Fibroblast of peridontal ligament (primary cell): ENCODE results near the gene C19orf25.
A peak's percentile ranks its signal among the peaks of the same experiment; 100 is the strongest.
"Not testable (repeated sequence)": the region's sequence is repeated elsewhere in the genome, so short reads cannot be mapped to it uniquely, and the experiment has no call there.

Source experiments
- DNase-seq: peaks from one replicate; pipeline ENCODE4 v3.0.0-alpha.2; 2010; ENCODE audit errors: extremely low read depth

The C19orf25 gene

DNA sequence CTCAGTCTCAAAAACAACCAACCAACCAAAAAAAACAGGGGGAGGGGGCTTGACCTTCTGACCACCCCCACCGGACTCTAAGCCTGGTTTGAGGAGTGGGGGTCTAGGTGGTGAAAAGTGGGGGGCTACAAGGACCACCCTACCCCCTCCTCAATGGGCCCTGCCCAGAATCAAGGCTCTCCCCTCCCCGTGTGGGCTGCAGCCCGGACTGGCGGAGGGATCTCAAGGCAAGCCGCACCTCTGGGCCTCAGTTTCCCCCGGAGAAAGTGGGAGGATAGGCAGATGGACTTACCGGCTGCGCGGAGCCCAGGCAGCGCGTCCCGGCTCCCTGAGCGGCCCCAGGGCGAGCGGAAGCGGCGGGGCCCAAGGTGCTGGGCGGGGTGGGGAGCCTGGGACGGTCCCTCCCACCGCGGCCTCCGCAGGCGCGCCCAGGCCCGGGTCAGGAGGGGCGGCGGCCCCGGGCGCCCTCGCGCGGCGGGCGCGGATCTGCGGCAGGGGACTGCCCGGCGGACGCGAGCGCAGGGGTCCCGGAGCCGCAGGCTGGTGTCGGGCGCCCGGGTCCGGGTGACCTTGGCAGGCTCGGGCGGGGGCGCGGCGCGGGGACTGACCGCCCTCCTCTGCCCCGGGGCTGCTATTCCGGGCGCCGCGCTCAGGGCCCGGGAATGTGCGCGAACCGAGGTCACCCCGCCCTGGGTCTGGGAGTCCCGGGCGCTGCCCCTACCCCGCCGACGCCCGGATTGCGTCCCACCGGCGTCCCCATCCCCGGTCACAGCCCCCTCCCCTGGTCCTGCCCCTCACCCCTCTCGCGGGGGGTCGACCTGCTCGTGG is 33.9 kb upstream of the C19orf25 start, which contains the start of gene ADAMTSL5:
TSS of gene ADAMTSL5 (minus strand) at position 349 of the 828 bp plus-strand sequence. CDS start 2,076 bp downstream, outside the sequence.
- peak; percentile 26 for DNase-seq

DNA sequence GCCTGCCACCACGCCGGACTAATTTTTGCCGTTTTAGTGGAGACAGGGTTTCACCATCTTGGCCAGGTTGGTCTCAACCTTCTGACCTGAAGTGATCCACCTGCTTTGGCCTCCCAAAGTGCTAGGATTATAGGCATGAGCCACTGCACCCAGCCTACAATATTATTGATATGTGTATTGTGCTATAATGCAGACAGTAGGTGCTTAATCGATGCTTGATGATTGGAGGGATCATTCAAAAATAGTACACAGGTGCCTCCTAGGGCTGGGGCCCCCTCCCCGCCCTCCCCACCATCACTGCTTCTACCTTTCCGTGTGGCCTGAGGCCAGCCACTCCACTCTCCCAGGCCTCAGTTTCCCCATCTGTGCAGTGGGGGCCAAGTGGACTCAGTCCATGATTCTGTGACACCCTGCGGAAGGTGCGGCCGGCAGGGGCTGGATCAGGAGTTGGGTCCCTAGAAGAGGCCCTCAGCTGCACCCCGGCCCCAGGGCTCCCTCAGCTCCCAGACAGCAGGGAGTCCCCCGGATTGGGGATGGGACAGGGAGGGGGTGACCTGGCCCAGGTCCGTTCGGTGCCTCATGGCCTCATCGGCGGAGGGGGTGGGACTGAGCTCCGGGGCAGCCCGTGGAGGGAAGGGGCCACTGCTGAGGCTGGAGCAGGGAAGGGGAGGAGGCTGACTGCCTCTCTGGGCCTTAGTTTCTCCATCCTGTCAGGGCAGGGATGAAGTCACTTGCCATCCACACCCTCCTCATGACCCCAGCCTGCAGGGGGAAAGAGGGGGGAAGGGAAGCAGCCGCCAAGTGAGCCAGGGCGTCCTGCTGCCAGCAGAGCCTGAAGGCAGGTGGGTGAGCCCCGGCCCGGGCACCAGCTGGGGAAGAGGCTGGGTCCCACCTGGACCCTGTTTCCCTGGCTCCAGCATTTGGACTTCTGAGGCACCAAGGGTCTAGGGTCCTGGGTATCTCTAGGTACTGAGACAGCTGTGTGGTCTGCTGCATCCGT is 32.6 kb upstream of the C19orf25 start:
- DNase-seq, result no peak

DNA sequence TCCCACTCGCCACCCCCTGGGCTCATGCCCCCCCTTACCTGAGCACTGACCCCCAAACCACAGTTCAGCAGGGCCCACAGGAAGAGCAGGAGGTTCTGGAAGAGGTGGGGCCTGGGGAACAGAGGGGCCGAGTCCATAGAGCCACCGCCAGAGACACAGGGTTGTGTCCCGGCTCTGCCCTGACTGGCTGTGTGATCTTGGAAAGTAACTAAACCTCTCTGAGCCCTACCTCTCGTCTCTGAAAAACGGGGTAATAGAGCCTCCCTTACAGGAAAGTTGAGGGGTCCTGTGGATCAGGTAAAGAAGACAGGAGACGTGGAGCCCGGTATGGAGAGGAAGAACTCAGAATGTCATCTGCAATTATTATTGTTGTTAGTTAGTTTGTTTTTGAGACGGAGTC is 31.8 kb upstream of the C19orf25 start:
- DNase-seq, result no peak

DNA sequence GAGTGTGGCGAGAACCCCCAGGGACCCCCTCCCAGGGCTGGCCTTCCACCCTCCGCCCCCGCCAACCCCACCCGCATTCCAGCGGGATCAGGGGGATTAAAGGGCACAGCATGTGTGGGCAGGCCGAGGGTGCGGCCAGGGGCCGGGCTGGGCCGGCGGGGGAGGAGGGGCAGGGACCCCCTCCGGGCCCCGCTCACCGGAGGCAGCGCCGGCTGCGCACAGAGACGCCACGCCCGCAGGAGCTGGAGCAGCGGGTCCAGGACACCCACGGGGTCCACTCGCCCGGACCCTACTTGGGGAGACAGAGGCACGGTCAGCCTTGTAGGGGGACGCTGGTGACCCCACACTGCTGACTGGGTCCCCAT is 31.4 kb upstream of the C19orf25 start:
- DNase-seq, result no peak

DNA sequence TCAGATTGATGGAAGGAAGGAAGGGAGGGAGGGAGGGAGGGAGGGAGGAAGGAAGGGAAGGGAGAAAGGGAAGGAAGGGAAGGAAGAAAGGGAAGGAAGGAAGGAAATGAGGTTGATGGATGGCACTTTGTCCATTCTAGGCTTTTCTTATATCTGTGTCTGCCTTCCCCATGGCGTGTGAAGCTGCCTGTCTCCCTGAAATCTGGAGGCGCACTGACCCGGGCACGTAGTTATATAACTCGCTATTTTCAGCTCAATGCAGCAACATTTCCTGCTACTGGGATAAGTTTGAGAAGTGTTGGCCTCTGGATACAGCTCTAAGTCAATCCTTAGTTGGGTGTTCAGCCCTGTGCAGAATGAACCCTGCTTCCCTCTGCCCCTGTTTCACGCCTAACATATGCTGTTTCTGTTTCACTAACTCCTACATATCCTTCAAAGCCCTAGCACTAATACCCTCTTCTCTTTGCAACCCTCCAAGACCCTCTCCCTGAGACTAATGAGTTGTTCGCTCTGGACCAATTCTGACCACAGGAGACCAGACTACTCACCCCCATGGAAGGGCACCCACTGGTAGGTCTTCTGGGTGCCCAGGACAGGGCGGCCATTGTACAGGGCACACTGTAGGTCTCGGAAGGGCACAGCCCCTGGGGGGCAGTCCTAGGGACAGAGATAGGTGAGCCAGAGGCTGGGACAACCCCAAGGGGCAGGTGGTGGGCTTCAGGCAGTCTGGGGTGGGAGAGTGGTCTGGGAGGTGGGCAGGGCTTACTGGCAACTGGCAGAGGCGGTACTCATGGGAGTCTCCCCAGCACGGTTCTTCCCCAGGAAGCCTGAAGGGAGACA is 30.8 kb upstream of the C19orf25 start:
- DNase-seq, result no peak

DNA sequence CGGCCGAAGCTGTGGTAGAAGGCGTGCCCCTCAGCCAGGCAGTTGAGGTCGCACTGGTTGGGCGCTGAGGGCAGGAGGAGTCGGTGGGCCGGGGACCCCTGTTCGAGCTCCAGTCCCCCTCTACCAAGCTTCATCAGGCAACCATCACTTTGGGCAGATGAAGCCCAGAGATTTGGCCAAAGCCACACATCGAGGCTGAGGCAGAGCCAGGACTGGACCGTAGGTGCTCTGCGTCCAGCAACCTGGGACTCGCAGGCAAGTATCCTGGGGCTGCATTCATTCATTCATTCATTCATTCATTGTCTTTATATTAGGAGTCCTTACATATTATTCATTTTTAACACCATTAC is 29.5 kb upstream of the C19orf25 start:
- no peak for DNase-seq

DNA sequence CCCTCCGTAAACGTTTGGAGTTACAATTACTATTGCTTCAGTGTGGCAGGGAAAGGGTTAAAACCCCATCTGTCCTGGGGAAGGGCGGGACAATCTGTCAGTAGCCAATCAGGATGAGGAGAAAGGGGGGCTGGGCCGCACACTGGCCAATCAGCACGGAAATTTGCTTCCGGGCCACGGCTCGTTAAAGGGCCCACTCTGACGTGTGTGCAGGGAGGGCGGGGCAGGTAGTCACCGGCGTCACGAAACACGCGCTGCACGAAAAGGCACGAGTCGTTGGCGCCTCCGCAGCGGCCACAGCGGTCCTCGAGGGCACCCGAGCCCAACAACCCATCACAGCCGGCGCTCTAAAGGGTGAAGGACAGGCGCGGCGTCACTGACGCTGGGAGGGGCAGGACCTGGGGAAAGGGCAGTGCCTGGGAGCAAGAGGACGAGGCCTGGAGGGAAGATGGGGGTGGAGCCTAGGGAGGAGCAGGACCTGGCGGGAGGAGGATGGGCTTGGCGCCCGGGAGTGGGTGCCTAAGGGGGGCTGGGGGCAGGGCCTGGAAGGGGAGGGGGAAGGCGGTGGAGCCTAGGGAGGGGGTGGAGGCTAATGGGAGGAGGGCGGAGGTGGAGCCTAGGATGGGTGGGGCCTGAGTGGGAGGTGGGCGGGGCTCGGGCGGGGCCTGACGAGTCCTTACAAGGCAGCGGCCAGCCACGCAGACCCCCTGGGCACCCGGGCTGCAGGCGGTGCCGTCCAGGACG is 28.9 kb upstream of the C19orf25 start:
- peak; percentile 95 for DNase-seq

DNA sequence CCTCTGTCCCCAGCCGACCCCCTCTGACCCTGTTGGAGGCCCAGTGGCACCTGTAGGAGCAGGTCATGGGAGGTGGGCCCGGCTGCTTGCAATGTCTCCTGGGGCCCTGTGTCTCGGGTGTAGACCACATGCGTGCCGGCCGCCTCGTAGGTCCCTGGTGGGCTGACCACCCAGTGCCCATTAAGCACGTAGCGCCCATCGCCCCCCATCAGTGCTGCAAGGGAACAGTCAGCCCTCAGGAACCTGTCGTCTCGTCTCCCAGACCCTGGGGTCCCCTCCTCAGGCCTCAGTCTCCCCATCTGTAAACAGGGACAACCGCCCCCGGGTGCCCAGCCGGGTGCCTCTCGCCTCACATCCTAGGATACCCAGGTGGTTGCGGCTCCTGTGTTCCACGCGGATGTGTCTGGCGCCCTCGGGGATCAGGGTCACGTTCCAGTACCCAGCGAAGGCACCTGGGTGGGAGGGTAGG is 28.2 kb upstream of the C19orf25 start:
- no peak for DNase-seq

DNA sequence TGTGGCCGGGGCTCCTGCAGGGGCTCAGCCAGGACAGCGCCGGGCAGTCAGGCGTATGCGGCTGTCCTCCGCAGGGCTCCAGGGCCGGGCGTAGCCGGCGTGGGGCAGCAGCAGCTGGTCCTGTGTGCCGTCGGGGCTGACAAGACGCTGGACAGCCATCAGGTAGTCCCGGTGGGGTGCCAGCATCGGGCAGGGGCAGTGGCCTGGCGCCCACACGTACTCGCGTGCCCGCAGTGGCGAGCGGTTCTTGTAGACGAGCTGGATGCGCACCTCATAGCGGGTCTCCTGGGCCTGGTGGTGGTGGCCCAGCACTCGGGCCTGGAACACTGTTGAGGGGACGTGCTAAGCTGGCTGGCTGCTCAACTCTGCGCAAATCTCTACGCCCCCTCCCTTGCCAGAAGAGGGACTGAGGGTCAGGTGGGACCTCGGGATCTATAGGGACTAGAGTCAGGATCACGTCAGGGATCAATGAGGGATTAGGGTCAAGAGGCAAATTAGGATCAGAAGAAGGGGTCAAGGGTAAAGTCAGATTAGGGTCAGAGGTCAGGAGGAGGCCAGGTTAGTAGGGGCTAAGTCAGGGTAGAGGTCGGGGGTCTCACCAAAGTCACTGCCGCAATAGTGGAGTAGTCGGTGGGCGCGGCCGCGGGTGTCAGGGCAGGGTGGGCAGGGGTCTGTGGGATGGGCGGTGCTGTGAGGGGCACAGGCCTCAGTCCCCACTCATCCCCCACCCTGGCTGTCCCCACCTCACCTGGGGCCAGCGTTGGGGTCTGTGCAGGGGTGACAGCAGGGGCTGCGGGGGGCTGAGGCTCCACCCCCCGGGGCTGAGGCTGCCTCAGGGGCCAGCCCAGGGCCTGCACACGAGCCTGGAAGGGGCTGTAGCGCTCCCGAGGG is 27.2 kb upstream of the C19orf25 start:
- no peak for DNase-seq

DNA sequence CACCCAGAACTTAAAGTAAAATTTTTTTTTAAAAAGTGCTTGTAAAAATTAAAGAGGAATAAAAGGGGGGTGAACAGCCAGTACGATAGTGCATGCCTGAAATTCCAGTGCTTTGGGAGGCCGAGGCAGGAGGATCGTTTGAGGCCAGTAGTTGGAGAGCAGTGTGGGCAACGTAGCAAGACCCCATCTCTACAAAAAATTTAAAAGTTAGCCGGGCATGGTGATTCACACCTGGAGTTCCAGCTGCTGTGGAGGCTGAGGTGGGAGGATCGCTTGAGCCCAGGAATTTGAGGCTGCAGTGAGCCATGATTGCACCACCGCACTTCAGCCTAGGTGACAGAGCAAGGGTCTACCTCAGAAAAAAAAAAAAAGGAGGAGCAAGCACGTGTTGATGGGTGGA is 26.0 kb upstream of the C19orf25 start:
- no peak for DNase-seq

DNA sequence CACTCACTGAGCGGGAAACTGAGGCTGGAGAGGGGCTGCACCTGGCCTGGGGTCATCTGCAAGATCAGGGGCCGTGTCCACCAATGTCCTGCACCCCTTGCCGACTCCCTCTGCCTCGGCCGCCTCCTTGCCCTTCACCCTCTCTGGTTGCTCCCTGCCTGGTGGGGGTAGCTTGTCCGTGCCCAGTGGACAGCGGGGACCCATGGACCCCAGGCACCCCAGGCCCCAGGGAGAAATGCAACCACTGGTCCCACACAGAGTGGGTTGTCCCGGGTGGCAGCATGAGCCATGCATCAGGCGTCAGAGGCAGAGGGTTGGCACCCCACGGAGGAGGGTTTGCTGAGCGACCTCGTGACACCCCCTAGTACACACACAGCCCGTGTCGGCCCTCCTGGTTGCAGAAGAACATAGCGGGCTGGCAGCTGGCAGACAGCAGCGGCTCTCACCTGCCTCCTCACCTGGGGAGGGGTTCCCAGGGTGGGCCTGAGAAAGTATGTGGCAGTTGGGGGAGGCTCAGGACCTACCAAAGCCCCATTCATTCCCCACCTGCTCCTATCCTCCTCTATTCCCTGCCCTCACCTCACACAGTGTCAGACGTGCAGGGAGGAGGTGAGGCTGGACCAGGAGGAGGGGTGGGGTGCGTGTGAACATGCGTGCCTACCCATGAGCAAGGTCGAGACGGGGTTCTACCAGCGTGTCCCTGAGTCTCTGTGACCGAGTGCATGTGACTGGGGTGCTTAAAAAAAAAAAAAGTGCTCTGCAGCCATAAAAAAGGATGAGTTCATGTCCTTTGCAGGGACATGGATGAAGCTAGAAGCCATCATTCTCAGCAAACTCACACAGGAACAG is 25.1 kb upstream of the C19orf25 start:
- no peak for DNase-seq

DNA sequence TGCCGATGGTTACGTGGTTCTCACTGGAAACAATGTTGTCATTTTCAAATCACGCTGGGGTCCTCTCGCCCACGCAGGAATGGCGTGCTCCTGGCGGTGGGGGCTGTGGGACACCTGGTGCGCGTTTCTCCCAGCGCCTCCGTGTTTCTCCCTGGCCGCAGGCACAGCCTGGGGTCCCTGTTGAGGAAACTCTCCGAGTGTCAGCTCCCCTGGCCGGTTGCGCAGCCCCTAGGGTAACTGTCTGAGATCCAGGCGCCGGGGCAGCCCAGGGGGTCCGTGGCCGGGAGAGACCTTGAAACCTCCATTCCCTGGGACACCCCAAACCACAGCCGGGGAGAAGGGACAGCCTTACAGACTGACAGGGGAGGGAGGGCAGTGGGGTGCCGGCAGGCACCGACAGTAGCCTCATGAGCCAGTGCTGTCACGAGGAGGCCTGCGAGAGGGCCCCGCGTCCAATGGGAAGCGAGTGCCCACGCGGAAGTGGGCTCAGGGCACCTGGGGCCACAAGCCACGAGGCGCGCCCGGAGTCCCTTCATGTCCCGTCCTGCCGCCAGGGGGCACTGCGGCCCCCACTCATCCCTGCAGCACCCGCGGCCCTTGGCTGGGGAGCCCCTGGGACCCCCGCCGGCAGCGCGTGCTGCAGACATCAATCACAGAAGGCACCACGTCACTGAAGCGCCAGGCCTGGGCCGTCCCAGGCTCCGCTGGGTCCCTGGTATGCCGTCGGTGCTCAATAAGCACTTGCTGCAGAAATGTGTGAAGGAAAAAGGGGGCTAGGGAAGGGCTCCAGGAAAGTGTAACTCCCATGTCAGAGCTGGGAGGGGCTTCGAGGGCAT is 24.3 kb upstream of the C19orf25 start:
- DNase-seq, result no peak

DNA sequence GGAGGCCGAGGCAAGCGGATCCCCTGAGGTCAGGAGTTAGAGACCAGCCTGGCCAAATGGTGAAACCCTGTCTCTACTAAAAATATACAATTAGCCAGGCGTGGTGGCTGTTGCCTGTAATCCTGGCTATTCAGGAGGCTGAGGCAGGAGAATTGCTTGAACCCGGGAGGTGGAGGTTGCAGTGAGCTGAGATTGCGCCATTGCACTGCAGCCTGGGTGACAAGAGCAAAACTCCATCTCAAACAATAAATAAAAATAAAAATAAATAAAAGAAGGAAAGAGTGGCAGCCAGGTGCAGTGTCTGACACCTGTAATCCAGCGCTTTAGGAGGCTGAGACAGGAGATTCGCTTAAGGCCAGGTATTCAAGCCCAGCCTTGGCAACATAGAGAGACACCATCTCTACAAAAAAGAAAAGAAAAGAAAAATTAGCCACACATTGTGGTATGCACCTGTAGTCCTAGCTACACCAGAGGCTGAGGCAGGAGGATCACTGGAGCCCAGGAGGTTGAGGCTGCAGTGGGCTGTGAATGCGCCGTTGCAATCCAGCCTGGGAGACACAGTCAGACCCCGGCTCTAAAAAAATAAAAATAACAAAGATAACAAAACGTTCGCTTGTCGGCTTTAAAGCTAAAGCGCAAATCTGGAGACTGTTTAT is 23.5 kb upstream of the C19orf25 start:
- DNase-seq, result no peak

DNA sequence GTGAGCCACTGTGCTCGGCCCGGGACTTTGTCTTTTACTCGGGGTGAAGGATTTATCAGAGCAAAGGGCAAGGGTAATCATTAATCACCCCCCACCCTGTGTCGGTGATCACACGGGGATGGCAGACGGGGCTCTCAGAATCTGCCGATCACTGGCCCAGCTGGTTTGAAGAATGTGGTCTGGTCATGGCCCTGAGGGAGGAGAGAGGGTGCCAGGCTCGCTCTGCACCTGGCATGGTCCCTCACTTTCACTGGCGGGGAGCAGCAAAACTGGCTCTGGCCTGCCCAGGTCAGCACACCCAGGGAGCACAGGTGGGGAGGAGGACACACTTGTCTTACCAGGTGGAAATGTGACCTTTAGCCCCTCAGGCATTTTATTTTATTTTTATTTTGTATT is 22.2 kb upstream of the C19orf25 start:
- no peak for DNase-seq

DNA sequence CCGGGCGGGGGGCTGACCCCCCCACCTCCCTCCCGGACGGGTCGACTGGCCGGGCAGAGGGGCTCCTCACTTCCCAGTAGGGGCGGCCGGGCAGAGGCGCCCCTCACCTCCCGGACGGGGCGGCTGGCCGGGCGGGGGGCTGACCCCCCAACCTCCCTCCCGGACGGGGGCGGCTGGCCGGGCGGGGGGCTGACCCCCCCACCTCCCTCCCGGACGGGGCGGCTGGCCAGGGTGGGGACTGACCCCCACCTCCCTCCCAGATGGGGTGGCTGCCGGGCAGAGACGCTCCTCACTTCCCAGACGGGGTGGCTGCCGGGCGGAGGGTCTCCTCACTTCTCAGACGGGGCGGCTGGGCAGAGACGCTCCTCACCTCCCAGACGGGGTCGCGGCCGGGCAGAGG is 20.2 kb upstream of the C19orf25 start:
- DNase-seq, result not testable (repeated sequence)

DNA sequence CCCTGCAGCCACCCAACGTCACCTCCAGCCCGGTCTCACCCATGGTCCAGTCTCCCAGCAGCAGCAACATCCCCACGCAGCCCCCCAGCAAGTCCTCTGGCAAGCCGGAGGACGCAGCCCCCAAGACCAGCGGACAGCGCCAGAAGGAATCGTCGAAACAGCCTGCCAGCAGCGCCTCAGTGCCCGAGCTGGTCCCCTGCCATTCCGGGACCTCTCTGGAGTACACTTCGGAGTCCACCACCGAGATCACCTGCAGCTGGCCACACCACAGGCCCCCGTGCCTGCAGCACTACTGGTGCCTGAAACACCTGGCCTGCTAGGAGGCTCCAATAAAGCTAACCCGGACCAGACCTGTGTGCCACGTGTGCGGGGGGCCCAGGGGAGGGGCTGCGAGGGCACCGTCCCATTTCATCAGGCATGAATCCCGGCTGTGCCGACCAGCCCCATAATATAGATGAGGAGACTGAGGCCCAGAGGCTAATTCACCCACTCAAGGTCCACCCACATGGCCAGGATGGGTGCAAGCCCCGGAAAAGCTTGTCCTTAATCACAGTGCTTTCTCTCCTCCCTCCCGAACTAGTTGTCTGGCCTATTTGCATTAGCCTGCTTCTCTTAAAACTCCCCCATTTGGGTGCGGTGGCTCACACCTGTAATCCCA is 18.7 kb upstream of the C19orf25 start:
- no peak for DNase-seq
